IPS DF 19.7 (cell line): ENCODE measurements around the gene HOXC9.

Source experiments
- DNase-seq: peaks from one replicate; pipeline ENCODE4 v3.0.0-alpha.2; 2013; ENCODE audit warnings: low read depth, low spot score

HOXC9 gene

DNA sequence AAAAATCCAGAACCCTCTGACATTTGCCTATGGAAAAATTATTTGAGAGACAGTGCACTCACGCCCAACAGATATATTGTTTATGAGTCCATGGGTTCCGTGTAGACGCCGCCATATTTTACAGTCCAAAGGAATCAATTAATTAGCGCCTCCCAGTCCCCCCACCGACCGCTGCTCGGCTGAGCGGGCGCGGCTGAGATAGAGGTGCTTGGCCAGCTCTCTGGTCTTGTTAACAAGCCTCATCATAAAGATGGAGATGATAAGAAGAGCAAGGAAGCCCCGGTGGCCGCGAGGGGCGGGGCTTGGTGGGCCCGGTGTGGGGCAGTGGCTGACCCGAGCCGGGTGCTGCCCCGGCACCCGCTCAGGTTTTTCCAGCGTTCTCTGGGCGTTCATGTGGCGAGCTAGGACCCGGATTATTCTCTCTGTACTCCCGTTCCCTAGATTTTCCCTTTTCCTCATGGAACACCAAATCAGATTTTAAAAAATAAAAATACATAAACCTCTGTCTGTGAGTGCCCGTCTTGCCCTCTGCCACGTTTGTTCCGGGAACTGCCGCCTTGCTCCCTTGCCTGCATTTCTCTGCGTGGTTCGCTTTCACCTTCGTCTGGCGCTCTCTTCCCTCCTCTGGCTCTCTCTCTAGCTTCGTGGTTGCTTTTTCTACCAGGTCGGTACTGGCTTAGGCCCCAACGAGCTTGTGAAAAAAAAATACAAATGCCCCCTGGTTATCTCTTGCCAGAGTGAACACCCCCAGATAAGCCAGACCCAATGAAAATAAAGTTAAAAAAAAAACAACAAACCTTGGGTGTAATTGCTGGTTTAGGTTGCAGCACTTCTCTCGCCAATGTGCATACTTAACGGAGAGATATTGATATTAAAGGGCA, 36.3 kb upstream of the HOXC9 start:
- no peak for DNase-seq

DNA sequence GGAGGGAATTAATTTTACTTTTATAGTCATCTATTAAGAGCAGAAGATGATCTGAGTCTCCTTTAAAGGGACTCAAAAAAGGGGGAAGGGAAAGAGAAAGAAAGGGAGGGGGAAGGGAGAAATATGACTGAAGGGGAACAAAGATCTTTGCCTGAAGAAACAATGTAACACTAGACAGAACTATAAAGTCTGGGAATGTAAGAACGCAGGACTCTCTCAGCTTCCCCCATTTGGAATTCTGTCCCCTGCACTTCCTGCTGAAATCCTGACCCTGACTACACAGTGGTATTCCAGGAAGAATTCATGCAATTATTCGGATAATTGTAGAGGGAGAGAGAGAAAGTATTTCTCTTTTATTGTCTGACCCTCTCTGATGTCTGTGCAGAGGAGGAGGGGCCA, 35.6 kb upstream of the HOXC9 start:
- no peak for DNase-seq

DNA sequence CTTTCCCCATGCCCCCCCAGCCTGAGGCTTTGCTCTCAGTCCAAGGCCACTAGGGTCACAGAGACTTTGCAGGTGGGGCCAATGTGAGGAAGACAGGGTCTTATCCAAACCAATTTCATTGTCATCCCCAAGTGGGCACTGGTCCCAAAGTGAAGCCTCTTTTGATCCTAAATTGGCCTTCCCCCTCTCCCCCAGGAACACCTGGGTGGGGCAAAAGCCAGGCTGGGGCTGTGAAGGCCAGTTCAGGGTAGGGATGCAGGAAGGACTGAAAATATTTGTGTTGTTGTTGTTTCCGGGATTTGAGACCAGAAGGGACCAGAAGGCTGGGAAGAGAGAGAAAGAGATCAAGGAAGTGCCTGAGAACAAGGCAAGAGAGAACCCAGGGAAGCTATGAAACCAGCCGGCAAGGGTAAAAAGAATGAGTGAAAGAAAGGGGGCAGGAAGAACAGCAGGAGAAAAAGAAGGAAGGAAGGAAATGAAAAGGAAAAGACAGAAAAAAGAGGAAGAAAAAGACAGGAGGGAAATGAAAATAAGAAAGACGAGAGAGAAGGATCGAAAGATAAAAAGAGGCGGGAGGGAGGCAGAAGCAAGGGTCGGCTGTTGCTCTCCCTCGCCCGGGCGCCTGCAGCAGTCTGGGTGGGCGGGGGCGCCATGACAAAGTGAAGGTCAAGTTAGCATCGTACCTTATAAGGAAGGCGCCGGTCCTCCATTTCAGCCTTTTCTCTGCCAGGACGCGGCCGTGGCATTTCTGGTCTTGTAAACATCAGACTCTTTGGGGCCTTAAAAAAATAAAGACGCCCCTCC, 34.5 kb upstream of the HOXC9 start:
- DNase-seq = no peak

DNA sequence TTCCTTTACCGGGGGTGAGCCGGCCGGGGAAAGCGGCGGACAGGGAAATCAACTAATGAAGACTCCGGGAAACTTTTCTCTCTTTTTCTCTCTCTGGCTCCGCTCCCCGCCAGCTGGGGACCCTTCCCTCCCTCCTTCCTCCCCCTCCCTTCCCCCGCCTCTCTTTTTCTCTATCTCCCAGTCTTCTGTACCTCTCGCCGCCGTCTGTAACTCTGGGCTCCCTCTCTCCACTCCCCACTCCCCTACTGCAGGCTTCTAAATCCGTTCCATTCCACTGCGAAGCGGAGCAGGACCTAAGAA, 33.9 kb upstream of the HOXC9 start:
- DNase-seq = no peak

DNA sequence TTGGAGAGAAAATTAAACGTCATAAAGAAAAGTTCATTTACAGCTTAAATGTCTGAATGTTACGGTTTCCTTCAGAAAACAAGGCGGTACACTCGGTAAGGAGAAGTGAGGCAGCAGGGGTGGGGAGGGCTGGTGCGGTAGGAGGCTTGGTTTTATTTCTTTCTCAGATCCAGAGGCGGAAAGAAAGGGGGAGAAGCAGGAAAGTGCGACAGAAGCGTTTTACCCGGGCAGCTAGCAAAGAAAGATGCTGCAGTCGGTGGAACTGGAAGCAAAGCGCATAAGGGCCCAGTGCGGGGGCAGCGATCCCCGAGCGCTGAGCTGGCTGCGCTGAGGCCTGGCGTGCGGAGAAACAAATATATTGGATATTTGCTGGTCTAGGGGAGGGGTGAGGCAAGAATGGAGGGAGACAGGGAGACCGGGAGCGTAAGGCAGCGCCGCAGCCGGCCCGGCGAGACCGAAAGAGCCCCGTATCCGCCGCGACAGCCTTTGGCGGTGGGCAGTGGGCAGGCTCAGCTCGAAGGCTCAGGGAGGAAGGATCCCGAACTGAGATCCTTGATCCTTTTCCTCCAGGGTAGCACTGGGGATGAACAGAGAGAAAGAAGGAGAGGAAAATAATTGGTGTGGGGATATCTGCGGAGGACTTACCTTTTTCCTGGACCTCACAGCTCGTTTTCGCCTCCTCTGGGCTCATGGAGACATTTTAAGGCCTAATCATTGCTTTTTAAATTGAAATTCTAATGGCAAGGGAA, 33.4 kb upstream of the HOXC9 start:
- no peak for DNase-seq

DNA sequence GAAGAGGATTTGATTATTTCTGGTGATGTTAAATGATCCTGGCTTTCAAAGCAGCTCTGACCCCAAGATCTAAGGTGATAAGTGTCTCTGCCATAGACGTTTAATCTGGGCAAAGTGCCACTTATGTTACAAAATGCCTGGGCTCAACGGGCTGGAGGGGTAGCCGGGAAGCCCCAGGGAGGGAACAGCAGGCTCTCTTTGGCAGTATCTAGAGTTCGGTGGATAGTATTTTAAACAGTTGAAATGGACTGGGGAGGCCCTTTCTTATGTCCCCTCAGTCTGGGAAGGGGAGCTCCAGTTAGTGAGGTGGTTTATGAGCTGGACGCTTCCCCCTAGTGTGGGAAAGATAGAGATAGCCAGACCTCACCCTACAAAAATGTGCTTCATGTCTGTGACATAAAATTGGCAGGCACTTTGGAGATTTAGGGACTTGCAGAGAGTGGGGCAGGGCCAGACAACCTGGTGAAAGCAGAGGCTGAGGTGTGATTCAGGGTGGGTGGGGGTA, 32.5 kb upstream of the HOXC9 start:
- DNase-seq = no peak

DNA sequence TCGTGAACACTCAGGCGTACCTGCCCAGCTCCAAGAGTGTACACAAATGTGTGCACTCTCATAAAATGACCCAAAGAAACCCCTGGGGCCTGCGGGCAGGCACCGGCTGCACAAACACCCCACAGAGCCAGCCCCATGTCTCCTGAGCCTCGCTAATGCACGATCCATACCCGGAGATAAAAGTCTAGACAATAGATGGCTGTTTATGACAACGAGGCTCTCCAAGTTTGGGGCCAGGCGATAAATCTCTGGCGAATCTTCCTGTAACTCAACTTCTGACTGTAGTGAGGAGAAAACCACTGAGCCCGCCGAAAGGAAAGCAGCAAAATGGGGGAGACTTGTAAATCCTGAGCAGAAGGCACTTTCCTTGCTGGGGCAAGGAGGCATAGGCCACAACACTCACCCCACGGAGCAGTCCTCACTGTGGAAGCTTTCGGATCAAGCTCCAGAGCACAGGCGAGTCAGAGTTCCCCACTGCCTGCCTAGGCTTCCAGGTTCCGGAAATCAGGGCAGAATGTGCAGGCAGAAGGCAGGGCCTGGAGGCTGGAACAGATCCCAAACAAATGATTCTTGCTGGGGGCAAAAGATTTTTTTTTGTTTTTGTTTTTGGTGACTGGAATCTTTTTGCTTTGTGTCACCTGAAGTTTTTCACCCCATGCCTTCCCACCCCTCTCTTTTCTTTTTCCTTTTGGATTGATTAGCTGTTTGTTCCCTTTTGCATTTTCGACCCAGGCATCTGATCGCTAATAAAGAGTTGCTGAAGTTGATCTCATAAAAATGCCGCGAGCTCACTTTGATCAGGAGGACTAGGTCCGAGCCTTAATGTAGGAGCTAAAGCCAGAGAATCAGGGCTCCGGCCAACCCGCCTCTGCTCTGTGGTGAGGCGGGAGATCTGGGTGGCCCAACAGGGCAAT, 31.5 kb upstream of the HOXC9 start:
- DNase-seq = no peak

DNA sequence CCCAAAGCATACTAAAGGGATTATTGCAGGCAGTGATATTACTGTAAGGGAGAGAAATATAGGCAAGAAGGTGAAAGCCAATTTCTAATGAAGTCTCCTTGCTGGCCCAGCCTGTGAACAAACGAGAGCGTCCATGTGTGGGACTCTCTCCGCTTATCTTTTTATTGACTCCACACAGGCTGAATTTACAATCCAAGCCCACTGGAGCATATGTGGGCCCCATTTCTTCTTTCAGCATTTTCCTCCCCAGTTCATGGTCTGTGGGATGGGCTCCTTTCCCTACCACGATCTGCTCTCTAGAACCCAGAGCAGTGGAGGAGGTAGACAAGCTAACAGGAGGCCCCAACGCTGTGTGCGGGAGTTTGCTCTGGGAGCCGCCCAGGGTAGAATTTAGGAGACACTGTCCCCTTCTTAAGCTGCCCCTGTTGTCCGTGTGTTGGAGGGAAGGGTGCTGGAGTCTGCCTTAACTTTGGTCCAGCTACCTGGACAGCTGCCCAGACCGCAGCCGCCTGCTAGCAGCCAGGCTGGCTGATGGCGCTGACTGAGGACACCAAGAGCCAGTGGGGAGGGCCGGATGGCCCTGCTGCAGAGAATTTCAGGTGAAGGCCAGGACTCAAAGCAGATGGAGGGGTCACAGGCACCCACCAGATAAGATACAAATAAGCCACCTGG, 30.2 kb upstream of the HOXC9 start:
- DNase-seq = no peak

DNA sequence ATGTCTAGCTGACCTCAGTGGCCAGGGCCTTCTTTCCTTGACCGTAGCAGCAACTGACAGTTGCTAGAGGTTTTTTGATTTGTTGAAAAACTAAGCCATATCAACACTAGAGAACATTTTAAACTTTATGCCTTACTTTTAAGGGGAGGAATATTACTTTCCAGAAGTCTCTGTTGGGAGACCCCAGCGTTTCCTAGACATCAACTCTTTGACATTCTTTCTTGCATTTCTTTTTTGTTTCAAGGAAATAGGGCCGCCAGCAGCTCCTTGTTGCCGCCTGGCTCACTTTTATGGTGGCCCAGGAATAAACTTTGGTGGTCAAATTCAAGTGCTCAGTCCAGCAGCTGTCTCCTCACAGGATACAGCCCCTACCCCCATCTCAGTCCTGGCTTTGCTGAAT, 29.5 kb upstream of the HOXC9 start:
- no peak for DNase-seq

DNA sequence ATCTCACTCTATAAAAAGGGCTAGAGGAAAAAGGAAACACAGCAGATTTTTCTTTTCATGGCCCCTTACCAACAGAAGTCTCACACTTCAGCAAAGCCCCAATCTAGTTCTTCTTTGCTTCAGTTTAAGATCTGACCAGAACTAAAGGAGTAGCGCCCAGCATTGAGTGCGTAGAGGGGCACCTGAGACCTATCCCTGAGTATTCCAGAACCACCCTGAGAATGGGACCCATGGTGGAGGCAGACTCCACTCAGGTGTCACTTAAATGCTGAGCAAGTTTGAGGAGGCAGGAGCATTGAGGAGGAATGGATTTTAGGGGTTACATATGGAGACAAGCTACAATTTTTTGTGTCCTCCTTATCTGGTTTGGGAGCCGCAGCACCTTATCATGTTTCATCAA, 28.8 kb upstream of the HOXC9 start:
- DNase-seq = no peak

DNA sequence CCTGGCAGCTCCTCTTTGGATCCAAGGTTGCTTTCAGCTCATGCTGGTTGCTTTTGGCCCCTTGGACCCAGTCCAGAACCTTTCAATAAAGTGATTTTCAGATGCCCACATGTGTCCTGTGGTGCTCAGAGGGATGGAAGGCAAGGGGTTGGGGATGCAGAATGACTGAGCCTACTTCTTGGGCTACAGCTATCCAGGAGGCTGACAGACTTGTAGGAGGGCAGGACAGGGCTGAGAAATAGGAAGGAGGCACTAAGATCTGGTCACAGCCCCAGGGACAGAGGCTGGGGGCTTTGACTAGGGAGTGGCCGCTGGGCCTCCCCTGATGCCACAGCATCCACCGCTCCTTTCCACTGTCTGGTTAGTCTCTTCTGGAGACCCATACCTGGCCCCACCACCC, 28.3 kb upstream of the HOXC9 start:
- no peak for DNase-seq

DNA sequence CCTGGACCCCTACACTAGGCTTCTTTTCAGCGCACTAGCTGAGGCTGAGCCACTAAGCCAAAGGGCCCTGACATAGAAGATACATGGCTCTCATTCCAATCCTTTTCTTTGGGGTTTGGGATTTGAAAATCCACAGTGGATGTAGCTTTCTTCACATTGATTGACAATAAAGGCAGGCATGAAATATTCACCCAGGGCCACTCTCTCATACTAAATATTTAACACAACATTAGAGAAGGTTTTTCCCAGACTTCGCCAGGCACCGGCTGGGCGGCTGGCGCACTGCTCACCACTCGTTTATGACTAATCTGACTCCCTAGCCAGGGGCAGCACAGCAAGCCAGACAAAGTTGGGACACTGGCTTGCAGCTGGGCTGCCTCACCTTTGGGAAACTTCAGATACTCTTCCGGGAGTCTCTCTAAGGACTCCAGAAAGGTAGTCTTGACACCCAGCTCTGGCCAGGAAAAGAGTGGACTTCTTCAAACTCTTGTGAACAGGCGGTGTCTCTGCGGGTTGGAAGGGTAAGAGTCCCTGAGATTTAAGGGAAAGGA, 27.7 kb upstream of the HOXC9 start:
- DNase-seq = no peak

DNA sequence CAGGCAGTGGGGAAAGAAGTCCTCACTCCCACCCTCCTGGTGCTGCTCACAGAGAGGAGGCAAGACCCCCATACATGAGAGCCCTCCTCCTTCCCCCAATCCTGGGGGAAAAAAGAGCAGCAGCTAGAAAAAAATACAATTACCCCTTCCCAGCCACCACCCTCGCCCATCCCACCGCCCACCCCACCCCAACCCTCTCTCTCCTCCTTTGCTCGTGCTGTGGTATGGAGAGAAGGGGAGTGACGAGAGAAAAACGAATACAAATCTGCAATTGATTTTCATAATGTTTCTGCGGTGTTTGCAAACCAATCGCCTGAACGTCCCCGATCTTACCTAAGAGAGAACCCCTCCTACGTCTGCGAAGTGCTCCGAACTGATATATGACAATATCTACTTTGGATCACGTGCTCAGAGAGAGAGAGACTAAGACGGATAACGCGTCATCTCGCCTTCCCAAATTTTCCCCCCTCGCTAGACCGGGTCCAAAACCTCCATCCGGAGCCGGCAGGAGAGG, 27.2 kb upstream of the HOXC9 start, which contains the start of gene HOXC11:
Gene HOXC11 (plus strand): TSS at position 405 of the 514 bp plus-strand sequence. CDS start 116 bp downstream, outside the sequence.
- no peak for DNase-seq

DNA sequence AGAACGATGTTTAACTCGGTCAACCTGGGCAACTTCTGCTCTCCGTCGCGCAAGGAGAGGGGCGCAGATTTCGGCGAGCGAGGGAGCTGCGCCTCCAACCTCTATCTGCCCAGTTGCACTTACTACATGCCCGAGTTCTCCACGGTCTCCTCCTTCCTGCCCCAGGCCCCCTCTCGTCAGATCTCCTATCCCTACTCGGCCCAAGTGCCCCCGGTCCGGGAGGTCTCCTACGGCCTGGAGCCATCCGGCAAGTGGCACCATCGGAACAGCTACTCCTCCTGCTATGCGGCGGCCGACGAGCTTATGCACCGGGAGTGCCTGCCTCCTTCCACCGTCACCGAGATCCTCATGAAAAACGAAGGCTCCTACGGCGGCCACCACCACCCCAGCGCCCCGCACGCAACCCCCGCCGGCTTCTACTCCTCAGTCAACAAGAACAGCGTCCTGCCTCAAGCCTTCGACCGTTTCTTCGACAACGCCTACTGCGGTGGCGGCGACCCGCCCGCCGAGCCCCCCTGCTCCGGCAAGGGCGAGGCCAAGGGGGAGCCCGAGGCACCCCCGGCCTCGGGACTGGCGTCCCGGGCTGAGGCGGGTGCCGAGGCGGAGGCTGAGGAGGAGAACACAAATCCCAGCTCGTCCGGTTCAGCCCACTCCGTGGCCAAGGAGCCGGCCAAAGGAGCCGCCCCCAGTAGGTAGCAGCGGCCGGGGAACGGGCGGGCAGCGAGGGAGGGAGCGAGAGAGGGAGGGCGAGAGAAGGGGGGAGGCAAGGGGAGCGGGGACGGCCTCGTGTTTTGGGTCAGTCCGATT, 26.5 kb upstream of the HOXC9 start:
- no peak for DNase-seq

DNA sequence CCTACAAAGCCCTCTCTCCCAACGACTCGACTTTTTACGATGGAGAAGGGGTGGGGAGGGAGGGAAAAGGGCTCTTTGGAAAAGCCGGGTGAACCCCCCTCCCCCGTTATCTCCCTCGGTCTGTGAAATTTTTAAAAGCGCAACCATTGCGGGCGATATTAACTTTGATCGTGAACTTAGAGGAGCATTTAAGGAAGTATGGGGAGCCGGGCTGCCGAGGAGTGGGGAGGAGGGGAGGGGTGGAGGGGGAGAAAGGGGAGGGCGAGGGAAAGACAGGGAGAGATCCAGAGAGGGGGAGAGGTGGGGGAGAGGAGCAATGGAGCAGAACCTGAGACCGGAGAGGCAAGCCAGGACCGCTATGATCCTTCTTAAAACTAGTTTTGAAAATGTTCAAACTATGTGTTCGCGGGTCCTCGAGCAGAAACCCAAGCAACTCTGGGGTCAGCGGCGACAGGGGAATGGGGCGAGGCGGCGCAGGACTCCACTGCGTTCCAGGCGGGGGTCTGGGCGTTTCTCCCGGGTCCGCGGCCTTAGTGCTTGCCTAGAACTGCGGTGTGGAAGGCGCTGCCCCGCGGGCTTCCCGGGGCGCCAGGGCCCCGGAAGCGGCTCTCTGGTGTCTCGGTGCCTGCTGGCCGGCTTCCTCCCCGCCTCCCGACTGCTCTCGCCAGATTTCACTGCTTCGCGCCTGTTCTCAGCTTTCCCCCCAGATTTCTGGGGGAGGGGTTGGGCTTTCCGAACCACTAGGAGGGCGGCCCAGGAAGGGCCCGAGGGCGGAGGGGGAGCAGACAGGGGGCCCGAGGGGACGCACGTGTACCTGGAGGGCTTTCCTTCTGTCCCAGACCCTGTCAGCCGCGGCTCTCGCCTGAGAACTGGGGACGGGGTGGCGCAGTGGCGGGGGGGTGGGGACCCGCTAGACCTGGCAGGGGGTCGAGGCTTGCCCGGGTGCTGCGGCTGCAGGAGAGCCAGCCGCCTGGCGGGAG, 25.6 kb upstream of the HOXC9 start, which contains the start of gene HOTAIR:
Gene HOTAIR (minus strand): TSS at position 871 of the 980 bp plus-strand sequence.
- no peak for DNase-seq

DNA sequence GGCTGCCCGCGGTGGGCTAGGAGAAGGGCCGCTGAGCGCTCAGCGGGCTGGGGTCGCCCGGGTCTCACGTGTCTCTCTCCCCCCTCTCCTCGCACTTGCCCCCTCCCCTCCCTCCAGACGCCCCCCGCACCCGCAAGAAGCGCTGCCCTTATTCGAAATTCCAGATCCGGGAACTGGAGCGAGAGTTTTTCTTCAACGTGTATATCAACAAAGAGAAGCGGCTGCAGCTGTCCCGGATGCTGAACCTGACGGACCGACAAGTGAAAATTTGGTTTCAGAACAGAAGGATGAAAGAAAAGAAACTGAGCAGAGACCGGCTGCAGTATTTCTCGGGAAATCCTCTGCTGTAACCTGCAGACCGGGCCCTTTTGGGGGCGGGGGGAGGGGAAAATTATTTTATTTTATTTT, 24.9 kb upstream of the HOXC9 start:
- DNase-seq = no peak

DNA sequence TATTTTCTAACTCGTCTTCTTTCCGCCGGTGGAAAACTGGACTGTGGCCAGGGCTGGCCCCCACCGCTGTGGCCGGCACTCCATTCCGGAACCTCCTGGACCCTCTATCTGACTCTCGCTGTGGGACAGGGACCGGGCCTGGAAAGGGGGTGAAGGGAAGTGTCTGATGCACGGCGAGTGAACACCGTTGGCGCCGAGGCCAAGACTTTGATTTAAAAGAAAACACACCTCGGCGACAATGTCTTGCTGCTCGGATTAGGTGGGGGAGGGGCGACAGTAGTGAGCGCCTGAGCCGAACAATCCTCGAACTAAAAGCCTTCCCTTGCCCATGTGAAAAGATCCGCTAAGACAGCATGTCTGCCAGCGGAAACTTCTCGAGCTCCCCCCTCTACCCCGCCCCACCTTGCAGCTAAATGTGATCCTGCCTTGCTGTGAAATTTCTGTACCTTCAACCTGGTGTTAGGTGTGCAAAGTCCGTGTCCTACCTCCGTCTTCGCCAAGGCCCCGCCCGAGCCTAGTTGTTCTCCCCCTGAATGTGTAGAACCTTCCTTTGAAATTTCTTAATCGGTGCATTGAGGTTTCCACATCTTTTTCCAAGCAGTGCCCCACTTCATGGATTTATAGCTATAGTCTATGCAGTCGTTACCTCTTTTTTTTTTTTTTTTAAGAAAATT, 24.3 kb upstream of the HOXC9 start:
- no peak for DNase-seq
